ENCODE data around the gene STOM.

Gene STOM

DNA sequence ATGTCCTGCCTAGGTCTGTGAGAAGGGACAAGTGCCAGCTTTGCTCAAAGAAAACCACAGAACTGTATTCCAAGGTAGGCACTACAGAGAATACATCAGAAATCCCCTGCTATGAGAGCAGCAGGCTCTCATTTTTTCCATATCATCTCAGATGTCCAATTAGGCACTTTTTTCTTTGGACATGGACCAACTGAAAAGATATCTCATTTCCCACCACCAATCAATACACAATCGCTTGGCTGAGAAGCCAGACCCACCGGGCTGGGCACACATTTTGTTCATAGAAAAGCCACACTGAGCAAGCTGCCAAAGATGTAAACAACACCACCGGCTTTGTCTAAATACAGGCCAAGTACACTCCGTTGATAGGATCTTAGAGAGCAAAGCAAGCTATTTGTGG, 25.9 kb downstream of the STOM start:
- no peak for DNase-seq

DNA sequence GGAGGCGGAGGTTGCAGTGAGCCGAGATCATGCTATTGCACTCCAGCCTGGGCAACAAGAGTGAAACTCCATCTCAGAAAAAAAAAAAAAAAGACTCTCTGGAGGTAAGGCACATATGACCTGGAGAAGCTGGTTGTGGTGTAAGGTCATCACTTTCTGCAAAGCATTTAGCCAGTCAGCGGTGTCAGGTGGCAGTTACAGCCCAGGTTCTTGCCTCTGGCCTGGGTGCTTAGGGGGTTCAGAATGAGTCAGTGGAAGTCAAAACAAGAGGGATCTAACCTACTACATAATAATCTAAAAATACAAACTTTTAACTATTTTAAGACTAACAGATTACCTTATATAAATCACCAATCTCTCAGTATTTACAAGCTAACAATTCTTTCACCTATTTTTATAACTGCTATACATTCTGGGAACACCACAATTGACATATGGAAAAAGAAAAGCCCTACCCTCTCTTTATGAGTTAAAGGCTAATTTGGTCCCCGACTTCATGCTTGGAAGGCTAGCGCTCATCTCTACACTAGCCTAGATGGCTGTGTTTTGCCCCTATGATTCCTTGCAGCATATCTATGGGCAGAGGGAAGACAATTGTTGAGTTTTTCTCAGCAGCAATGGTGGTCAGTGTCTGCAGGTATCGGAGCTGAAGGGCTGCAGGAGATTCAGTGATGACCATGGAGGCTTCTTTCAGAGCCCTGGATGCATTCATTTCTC, 29.2 kb downstream of the STOM start:
- no peak for DNase-seq

DNA sequence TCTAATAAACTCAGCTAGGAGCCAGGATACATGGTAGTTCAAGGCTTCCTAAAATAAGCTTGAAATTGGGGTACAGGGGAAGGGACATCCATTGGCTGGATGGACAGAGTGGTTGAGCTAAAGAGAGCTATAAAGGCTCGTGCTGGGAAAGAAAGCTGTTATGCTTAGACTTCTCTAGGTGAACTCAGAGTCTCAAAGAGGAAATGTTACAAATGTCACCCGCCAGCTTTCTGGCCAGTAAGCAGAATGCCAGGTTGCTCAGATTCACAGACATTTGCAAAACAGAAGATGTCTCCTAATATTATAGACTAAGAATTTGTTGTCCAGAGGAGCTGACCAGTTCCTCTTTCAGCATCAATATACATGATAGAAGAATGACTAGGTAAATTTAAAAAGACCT, 30.6 kb downstream of the STOM start:
- no peak for DNase-seq

DNA sequence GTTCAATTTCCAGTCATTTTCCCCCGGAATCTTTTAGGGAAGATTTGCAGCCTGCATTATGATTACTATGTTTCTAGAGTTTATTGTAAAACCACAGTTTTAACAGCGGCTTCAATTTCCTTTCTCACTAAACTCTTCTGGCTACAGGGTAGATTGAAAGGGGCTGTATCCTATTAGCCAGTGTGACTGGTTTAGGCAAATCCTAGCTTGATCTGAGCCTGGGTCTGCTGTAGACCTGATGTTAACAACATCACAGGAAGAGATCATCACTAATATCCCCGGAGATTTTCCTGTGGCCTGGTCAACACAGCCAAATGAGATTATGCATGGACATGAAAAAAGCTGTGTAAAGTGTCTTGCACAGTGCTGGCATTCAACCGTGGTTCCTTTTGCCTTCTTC, 33.4 kb downstream of the STOM start:
- no peak for DNase-seq

DNA sequence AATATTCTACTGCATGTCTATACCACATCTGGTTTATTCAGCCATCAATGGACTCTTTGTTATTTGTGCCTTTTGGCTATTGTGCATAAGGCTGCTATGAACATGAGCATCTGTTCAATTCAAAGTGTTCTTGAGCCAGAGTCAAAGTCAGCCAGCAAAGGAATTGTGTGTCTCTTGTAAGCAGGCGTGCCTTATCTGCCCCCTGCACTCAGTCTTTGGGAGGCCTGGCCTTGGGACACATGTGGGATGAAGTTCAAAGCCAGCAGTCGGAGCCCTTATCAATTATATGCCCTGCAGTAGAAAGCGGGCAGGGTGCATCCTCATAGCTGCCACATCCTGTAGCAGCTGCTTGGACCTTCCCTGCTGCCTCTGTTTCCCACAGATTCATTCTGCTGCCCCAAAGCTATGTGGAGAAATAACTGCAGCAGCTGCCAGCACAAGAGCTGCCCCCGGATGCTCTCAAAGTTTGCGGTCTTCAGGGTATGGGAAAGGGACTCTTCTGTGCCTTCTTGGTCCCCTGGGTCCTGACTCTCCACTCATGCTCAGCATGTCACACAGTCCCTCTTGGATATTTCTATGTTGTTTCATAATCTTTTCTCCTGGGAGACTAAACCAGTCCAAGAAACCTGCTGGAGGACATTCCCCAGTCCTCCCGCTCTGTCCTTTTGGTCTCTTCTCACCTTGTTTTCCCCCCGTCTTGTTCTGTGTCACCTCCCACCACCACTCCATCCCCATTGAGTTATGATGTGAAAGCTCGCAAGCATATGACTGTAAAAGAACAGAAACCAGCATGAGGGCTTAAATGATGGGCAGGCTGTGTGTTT, 35.9 kb downstream of the STOM start:
- no peak for DNase-seq

DNA sequence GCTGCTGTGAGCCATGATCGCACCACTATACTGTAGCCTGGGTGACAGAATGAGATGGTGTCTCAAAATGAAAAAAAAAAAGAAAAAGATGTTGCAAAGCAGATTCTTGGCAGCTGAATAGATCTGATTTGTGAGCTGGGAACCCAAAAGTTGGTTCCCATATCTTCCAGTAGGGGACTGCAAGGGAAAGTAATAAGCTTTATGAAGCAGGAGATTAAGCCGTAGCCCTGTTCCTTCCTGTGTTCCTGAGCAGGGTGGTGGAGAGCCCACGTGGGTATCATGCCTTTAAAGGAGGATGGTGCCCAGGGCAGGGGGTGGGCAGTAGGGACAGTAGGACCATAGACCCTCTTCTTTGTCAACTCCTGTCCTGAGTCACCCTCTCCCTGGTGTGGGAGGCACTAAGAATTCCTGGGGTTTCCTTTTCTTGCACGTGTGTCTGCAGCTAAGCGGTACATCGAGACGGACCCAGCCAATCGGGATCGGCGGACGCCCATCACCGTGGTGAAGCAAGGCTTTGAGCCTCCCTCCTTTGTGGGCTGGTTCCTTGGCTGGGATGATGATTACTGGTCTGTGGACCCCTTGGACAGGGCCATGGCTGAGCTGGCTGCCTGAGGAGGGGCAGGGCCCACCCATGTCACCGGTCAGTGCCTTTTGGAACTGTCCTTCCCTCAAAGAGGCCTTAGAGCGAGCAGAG, 37.9 kb downstream of the STOM start:
- DNase-seq = peak; percentile 65

DNA sequence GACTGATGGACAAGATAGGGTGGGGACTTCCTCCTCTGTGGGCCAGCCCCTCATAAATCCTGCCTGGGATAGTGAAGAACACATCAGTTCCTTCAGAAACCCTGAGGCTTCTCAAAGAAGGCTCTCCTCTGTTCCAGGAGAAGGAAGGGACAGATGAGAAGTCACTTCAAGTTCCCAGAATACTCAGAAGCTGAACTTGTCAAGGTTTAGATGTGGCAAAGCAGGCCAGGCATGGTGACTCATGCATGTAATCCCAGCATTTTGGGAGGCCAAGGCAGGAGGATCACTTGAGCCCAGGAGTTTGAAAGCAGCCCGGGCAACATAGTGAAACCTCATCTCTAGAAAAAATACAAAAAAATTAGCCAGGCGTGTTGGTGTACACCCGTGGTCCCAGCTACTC, 38.5 kb downstream of the STOM start:
- no peak for DNase-seq

DNA sequence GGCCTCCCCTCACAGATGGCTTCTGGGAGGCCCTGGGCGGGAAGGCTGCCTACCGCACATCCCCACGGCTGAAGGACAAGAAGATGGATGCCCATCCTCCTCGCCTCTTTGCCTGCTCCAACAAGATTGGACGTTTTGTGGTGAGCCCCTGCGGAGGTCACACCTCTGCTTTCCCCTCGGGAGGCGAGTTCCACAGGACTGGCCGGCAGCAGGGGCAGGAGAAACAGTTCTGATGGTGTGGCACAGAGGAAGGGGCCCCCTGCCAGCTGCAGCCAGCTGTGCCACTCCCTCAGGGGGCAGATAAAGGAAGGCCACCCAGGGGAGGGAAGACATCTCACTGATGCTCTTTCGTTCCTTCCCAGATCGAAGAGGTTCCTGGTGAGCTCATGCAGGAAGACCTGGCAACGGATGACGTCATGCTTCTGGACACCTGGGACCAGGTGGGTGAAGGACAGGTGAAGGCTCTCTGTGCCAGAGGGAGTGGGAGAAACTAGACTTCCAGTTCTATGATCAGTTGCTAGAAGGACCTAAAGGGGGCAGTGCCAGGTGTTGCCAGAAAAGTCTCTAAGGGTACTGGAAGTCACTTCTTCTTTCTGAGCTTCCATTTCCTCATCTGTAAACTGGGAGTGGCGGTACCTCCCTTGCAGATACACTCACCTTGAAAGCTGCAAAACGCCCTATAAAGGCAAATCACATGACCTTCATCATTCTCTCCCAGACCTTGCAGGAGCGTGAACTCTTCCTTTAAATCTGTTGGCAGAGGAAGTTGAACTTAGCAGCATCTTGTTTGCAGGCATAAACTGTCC, 41.0 kb downstream of the STOM start:
- no peak for DNase-seq

DNA sequence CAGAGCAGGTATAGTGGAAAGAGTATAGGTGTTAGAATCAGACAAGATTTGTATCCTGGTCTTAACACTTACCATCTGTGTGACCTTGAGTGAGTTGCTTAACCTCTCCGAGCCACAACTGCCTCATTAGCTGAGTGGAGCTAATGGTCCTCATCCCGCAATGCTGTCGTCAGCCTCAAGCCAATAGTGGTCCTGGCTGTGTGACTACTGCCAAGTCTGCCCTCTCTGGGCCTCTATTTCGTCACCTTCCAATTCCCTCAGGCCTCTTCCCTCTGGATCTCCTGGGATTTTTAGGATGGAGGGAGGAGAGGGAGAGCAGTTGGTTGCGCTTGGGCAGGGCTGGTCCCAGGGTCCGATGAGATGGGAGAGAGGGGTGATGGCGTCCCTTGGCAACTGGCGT, 41.6 kb downstream of the STOM start:
- DNase-seq = no peak

DNA sequence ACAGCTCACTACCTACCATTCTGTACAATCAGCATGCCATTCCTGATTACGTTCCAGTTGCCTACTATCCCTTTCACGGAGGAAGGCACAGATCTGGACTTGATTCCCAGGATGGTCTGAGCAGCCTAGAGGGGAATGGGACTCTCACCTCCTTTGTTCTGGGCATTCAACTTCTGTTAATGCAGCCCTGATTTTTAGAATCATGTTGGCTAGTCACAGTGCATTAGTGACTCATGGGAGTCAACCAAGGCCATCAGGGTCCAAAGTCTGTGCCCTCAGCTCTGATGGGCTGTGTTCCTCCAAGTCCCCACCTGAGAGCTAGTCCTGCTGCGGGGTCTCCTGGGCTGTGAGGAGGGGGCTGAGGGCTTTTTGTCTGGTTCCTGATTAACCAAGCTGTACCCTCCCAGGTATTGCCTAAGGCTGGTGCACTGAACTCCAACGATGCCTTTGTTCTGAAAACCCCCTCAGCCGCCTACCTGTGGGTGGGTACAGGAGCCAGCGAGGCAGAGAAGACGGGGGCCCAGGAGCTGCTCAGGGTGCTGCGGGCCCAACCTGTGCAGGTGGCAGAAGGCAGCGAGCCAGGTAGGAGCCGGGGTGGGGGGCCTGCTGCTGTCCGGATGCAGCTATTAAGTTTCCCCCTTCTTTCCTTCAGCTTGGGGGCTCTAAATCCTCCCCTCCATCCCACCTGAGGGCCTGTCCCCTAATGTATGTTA, 43.0 kb downstream of the STOM start:
- DNase-seq = no peak

DNA sequence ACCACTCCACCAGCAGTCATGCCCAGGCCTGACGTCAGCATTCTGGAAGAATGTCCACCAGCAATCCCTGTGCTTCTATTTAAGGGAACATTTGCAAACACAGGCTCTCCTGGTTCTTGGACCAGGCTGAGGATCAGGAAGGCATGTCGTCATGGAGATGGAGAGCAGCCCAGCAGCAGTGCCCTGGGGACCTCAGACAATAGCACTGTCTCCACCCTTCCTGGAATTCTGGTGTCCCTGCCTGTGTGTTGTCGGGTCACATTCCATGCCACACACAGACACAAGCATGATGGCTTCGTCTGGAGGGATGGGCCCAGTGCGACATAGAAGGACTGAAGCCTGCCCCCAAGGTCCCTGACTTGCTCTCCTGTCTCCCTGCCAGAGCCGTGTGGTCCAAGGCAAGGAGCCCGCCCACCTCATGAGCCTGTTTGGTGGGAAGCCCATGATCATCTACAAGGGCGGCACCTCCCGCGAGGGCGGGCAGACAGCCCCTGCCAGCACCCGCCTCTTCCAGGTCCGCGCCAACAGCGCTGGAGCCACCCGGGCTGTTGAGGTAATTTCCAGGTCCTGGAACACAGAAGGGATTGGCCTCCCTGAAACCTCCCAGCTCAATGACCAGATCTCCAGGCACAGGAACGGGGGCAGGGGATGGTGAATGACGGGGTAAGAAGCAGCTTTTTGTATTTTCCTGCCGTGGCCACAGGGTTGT, 43.8 kb downstream of the STOM start:
- peak; percentile 73 for DNase-seq

DNA sequence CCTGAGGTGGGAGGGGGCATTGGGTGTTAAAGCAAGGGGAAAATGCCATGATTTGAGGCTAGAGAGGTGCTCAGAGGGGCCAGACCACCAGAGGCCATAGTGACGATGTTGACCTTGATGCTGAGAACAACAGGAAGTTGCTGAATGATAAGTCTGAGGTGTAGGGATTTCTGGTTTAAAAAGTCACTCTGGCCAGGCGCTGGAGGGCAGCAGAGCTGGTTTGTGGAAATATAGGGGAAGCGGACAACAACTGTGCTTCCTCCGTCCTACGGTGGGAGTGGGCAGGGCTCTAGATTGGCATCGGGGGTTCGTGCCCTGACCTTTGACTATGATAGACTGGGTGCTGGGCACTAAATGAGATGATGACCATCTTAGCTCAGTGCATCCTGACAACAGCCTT, 44.7 kb downstream of the STOM start:
- no peak for DNase-seq

DNA sequence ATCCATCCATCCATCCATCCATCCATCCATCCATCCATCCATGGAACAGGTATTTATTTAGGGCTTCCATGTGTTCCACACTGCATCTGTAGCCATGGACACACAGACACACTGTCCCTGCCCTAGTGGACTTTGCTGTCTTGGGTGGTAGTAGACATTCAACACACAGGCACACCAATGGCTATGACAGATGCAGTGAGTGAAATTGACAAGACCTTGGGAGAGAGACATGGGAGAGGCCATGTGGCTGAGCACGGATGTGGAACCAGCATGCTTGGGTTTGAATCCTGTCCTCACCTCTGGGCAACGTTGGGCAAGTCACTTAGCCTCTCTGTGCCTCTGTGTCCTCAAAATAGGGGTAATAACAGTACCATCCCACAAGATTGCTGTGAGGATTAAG, 45.3 kb downstream of the STOM start:
- no peak for DNase-seq

DNA sequence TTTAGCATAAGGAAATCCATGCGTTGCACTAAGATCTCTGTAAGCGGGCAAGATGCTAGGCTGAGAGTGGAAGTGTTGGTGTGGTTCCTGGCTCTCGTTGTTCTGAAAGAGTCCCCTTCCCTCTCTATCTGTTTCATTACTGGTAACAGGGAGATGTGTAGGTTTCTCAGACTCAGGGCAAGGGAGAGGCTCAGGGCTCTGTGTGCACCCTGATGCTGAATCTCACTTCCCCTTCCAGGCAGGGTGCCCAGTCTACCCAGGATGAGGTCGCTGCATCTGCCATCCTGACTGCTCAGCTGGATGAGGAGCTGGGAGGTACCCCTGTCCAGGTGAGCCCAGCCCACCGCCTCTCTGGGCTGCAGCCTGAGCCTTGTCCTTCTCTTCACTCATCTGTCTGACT, 45.7 kb downstream of the STOM start:
- no peak for DNase-seq

DNA sequence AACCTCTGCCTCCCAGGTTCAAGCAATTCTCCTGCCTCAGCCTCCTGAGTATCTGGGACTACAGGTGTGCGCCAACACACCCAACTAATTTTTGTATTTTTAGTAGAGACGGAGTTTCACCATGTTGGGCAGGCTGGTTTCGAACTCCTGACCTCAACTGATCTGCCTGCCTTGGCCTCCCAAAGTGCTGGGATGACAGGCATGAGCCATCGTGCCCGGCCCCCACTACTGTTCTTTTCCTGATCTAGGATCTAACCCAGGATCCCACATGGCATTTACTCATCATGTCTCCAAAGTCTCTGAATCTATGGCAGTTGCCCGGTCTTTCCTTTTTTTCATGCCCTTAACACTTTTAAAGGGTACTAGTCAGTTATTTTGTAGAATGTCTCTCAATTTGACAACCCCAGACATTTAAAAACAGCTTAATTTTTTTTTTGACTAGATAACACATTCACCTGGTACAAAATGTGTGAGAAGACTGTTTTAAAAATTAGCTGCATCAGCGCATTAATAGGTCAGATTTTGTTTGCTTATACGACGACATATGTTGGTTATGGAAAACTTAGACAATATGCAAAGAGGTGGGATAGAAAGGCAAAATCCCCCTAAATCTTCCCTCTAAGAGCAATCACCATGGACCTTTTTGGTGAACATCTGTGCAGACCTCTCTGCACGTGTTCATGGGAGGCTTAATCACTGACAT, 46.5 kb downstream of the STOM start:
- no peak for DNase-seq

DNA sequence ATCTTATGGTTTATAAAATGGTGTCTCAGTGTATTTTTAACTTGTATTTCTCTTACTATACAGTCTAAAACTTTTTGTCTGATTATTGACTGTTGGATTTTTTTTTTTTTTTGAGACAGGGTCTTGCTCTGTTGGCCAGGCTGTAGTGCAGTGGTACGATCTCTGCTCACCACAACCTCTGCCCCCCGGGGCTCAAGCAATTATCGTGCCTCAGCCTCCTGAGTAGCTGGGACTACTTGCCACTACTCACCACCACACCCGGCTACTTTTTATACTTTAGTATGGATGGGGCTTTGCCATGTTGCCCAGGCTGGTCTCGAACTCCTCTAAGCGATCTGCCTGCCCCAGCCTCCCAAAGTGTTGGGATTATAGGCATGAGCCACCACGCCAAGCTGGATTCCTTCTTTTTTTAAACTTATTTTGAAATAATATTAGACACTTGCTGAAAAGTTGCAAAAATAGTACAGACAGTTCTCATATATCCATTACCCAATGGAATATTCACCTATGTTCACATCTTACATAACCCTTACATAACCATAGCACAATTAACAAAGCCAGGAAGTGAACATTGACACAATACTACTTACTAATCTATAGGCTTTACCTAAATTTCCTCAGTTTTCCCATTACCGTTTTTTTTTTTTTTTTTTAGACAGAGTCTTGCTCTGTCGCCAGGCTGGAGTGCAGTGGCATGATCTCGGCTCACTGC, 47.2 kb downstream of the STOM start:
- no peak for DNase-seq

DNA sequence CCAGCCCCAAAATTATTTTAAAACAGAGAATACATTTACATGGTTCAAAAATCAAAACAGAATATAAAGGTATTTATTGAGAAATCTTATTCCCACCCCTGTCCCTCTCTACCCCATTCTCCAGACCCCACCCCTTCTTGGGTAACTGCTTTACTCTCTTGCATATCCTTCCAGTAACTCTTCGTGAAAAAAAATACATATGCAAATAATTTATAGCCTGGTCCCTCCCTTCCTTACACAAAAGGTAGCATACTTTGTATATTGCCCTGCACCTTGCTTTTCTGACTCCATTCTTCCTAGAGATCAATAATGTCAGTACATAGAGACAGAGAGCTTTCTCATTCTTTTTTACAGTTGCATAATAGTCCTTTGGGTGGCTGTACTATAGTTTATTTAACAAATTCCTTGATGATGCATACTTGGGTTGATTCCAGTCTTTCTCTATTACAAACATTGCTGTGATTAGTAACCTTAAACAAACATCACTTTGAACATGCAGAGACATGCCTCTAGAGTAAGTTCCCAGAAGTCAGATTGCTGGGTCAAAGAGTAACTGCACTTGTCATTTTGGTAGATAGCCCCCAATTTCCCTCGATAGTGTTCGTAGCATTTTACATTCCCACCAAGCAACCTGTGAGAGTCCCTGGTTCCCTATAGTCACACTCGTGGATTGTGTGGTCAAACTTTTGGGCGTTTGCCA, 47.9 kb downstream of the STOM start:
- DNase-seq = peak; percentile 92

DNA sequence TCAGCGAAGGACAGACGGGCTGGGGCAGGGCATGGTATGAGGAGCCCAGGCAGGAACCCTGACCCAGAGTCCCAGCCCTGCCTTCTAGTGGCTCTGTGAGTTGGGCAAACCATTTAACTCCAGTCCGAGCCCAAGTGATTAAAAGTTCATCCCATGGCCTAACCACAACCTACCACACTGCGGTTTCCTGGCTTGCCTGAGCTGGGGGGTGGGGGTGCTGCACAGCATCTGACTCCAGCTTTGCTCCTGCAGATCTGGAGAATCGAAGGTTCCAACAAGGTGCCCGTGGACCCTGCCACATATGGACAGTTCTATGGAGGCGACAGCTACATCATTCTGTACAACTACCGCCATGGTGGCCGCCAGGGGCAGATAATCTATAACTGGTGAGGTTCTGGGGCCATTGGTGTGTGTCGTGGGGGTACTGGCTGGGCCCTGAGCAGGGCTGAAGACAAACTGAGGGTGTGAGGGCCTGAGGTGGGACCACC, 49.0 kb downstream of the STOM start:
- peak; percentile 20 for DNase-seq

DNA sequence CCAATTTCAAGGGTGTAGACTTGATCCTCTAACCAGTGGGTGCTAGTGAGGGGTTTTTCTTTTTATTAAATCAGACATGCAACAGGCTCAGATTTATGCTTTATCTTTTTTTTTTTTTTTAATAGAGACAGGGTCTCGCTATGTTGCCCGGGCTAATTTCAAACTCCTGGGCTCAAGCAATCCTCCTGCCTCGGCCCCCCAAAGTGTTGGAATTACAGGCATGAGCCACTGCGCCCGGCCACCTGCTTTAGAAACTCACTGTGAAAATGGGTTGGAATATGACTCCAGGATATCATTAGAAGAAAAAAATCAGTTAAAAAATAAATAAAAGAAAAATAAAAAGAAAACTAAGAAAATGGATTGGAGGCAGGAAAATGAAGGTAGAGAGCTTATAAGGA, 50.7 kb downstream of the STOM start:
- no peak for DNase-seq

Data from fibroblast of skin of right biceps (primary cell).